Skeletal muscle tissue (tissue), 4 donors: ENCODE data around the gene MAP2K6. TPM values are rescaled to one million over a fixed set of nuclear protein-coding genes. Genes with fewer than 3 reads are reported as not detected.
A peak's percentile ranks its signal among the peaks of the same experiment; 100 is the strongest.

Source experiments
- H3K27ac ChIP-seq: one replicate; pipeline ENCODE4 v1.7.0; 2013; ENCODE audit warnings: mild to moderate bottlenecking, low read depth, low read length, inconsistent platforms
- H3K27me3 ChIP-seq, 3 donors: one replicate each; pipeline ENCODE4 v1.7.0; 2013; ENCODE audit warnings: low read length in 3 of 3; ENCODE audit not compliant: control insufficient read depth in 3 of 3, insufficient read depth in 3 of 3
- H3K36me3 ChIP-seq, 3 donors: one replicate each; pipeline ENCODE4 v1.7.0; 2013; ENCODE audit warnings: low read length in 3 of 3; ENCODE audit not compliant: control insufficient read depth in 3 of 3, insufficient read depth in 3 of 3
- H3K4me1 ChIP-seq, 3 donors: one replicate each; pipeline ENCODE4 v1.7.0; 2013; ENCODE audit warnings: low read length in 3 of 3, mild to moderate bottlenecking in 3 of 3; ENCODE audit not compliant: control insufficient read depth in 3 of 3, insufficient read depth in 3 of 3
- H3K4me3 ChIP-seq, 3 donors: one replicate each; pipeline ENCODE4 v1.7.0; 2013; ENCODE audit warnings: low read length in 3 of 3
- H3K9ac ChIP-seq, 3 donors: one replicate each; pipeline ENCODE4 v1.7.0; 2013; ENCODE audit warnings: low read length in 3 of 3, mild to moderate bottlenecking in 3 of 3, moderate library complexity in 2 of 3, low read depth in 1 of 3
- H3K9me3 ChIP-seq, 3 donors: one replicate each; pipeline ENCODE4 v1.7.0; 2013; ENCODE audit warnings: low read length in 3 of 3; ENCODE audit not compliant: control insufficient read depth in 3 of 3
- total RNA-seq: library from RNA; depleted of rRNA; stranded (reverse); fragments of >200 nt; gene quantifications from one replicate; pipeline ENCODE4 v1.2.3, GENCODE V29; 2014
- donor health status: Osteomylitis.

The MAP2K6 gene
- total RNA-seq, 1 donor from 2014 or later = 13.6 TPM

GRCh38 chr17:69406941-69407340, 7.6 kb upstream of the MAP2K6 start:
- H3K4me1 ChIP-seq = no peaks in the 10 kb centered on the region
- no peaks in the 10 kb centered on the region for H3K27me3 ChIP-seq
- H3K9ac ChIP-seq = no peak overlapping the region
- H3K4me3 ChIP-seq = no peak overlapping the region
- H3K36me3 ChIP-seq = no peaks in the 10 kb centered on the region
- no peak overlapping the region for H3K27ac ChIP-seq
- H3K9me3 ChIP-seq = no peaks in the 10 kb centered on the region

GRCh38 chr17:69407759-69408158, 6.7 kb upstream of the MAP2K6 start:
- no peaks in the 10 kb centered on the region for H3K36me3 ChIP-seq
- H3K9me3 ChIP-seq = no peaks in the 10 kb centered on the region
- no peak overlapping the region for H3K9ac ChIP-seq
- H3K4me1 ChIP-seq = no peaks in the 10 kb centered on the region
- no peak overlapping the region for H3K27ac ChIP-seq
- H3K4me3 ChIP-seq = no peak overlapping the region
- H3K27me3 ChIP-seq = no peaks in the 10 kb centered on the region

- no peak overlapping the region for H3K4me3 ChIP-seq
- no peaks in the 10 kb centered on the region for H3K27me3 ChIP-seq
- no peaks in the 10 kb centered on the region for H3K36me3 ChIP-seq
- no peaks in the 10 kb centered on the region for H3K9me3 ChIP-seq
- H3K4me1 ChIP-seq = peaks cover 0 to 3% (median under 1%) of the 10 kb centered on the region in 3 donors
- no peak overlapping the region for H3K9ac ChIP-seq
- no peak overlapping the region for H3K27ac ChIP-seq
Measured at GRCh38 chr17:69410671-69411070, 3.8 kb upstream of the MAP2K6 start.

DNA sequence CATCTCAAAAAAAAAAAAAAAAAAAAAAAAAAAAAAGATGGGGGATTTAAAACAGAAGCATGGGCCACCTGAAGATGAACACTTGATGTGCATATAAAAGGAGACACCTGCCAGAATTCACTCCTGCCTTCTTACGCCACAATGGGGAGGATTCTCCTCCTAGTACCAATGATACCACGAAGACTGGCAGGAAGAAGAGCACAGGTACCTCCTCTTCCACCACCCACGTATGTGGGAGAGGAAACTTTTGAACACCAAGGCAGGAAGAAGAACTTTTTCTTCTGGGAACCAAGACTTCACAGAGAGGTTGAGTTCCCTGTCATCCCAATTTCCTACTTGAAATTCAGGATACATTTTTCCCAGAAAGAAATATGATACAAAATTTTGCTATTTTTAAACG, 2.7 kb upstream of the MAP2K6 start:
- Histone ChIP-seq H3K27me3 (no peaks in the 10 kb centered on the region), H3K4me3 (no peak overlapping the region), H3K4me1 (peaks cover 0 to 4% (median 3%) of the 10 kb centered on the region in 3 donors), H3K27ac (no peak overlapping the region), H3K9me3 (no peaks in the 10 kb centered on the region), H3K36me3 (no peaks in the 10 kb centered on the region), H3K9ac (no peak overlapping the region)

DNA sequence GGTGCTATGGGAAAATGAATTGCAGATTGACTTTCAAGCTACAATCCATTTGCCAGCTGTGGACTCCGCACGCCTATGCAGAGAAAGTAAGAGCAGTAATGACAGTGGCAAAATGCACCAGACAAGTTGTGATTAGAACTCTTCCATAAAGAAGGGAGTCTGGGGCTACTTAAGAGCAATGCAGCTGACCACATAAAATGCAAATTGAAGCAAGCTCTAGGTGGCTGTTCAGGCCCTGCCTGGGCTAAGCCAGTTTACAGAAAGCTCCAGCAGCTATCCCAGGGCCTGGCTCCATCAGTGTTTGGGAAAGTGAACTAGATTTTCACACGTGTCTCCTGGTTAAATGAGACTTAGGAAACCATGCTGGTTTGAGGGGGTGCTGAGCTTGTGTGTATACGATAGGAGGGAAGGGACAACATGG, 2.2 kb upstream of the MAP2K6 start:
- Histone ChIP-seq H3K4me3 (no peak overlapping the region), H3K27me3 (no peaks in the 10 kb centered on the region), H3K9ac (no peak overlapping the region), H3K4me1 (peaks cover 0 to 6% (median 3%) of the 10 kb centered on the region in 3 donors), H3K36me3 (no peaks in the 10 kb centered on the region), H3K9me3 (no peaks in the 10 kb centered on the region), H3K27ac (no peak overlapping the region)

DNA sequence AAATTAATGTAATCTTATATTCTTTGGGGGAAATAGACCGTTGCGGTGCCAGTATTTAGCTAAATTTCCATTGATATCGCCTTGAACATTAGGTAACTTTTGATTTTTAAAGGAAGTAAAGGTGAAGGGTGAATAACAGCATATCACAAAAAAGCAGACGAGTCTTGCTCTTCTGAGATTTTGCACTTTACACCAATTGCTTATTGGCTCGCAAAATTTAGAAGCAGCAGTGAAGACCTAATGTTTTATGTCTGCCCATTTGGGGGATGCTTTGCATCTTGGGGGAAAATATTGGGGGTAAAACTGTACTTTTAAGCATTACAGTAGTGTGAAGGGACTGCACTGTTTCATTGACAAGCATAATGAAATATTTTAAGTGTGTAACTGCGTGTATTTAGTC, 934 bp downstream of the MAP2K6 start:
- H3K27me3 ChIP-seq = no peaks in the 10 kb centered on the region
- peak overlapping the region; percentile 90 to 98 (median 91) for H3K4me3 ChIP-seq
- peaks cover 0 to 15% (median 3%) of the 10 kb centered on the region in 3 donors for H3K4me1 ChIP-seq
- H3K36me3 ChIP-seq = no peaks in the 10 kb centered on the region
- H3K9ac ChIP-seq = peak overlapping the region; percentile 66 to 87 (median 69)
- no peaks in the 10 kb centered on the region for H3K9me3 ChIP-seq
- H3K27ac ChIP-seq = no peak overlapping the region

GRCh38 chr17:69417545-69418483, 3.3 kb downstream of the MAP2K6 start:
- peaks cover 0 to 18% (median 3%) of the 10 kb centered on the region in 3 donors for H3K4me1 ChIP-seq
- no peaks in the 10 kb centered on the region for H3K27me3 ChIP-seq
- H3K4me3 ChIP-seq = peak overlapping the region; percentile 15 to 98 (median 24)
- H3K27ac ChIP-seq = peak overlapping the region; percentile 43
- peak overlapping the region; percentile 66 to 87 (median 81) for H3K9ac ChIP-seq
- H3K36me3 ChIP-seq = no peaks in the 10 kb centered on the region
- no peaks in the 10 kb centered on the region for H3K9me3 ChIP-seq

DNA sequence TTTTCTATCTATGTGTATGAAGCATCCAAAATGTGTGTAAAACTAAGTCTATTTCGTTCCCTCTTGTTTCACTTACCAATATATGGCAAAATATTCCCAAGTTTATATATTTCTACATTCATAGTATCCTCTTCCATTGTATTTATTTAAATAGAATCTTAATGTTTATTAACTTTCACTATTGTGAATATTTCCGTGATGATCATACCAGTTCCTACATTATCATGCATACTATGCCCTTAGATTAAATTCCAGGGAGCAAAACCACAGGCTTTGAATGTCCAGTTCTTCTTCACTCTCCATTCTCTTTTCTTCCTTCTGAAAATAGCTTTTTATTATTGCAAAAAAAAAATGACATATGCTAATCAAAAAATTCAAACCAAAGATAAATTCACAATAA, 4.0 kb downstream of the MAP2K6 start:
- H3K27ac ChIP-seq = no peak overlapping the region
- no peaks in the 10 kb centered on the region for H3K9me3 ChIP-seq
- H3K4me3 ChIP-seq = peak overlapping the region in 1 of 3 donors; percentile 98
- H3K9ac ChIP-seq = peak overlapping the region in 1 of 3 donors; percentile 87
- H3K27me3 ChIP-seq = no peaks in the 10 kb centered on the region
- H3K4me1 ChIP-seq = peaks cover 0 to 18% (median 3%) of the 10 kb centered on the region in 3 donors
- no peaks in the 10 kb centered on the region for H3K36me3 ChIP-seq

GRCh38 chr17:69423450-69423849, 9.0 kb downstream of the MAP2K6 start:
- Histone ChIP-seq H3K9me3 (no peaks in the 10 kb centered on the region), H3K36me3 (no peaks in the 10 kb centered on the region), H3K4me3 (no peak overlapping the region), H3K9ac (no peak overlapping the region), H3K4me1 (peaks cover 7 to 21% (median 15%) of the 10 kb centered on the region in 3 donors), H3K27ac (no peak overlapping the region), H3K27me3 (no peaks in the 10 kb centered on the region)

- Histone ChIP-seq H3K36me3 (no peaks in the 10 kb centered on the region), H3K9me3 (no peaks in the 10 kb centered on the region), H3K4me1 (peaks cover 7 to 24% (median 15%) of the 10 kb centered on the region in 3 donors), H3K4me3 (no peak overlapping the region), H3K9ac (no peak overlapping the region), H3K27me3 (no peaks in the 10 kb centered on the region), H3K27ac (no peak overlapping the region)
Measured at GRCh38 chr17:69424287-69425041, 10.0 kb downstream of the MAP2K6 start.
